NCI-H1417 (cell line): Measurements from ENCODE around the gene STIM2.
A peak's percentile ranks its signal among the peaks of the same experiment; 100 is the strongest.
"Not testable (repeated sequence)": the region's sequence is repeated elsewhere in the genome, so short reads cannot be mapped to it uniquely, and the experiment has no call there.

Source experiments
- DNase-seq, 3 experiments: peaks; one replicate each; lab custom pipeline; 2025; lab: John Stamatoyannopoulos, UW

Gene STIM2

DNA sequence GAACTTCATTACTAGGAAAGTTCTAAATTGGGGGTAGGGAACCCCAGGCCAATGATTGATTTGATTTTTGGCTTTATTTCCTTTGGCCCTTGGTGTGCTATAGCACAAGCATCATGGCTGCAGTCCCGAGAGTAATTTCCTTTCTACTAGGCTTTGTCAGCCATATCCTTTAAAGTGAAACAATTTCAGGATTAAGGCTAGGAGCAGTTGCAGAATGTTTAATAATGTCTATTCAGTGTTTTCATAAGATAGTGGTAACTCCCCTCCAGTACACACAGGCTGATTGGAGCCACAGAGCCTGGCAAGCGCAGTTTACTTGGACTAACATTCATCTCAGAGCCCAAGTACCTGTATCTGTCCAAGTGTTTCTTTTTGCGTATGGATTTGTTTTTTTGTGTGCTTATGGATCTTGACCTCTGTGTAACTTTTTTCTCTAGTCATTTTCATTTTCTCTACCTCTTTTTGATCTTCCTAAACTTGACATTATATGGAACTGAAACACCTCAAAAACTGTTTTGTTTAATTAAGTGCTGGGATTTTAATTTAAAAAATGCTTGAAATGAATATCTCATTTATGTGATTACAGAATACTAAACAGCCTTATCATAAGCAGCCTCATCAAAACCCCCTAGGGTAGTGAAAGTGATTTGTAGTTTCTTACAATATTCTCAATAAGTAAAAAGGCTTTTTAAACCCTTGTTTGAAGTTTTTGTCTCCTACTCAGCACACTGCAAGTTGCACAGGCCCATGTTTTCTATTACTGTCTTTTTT is 7.5 kb downstream of the STIM2 start:
- no peak for DNase-seq

DNA sequence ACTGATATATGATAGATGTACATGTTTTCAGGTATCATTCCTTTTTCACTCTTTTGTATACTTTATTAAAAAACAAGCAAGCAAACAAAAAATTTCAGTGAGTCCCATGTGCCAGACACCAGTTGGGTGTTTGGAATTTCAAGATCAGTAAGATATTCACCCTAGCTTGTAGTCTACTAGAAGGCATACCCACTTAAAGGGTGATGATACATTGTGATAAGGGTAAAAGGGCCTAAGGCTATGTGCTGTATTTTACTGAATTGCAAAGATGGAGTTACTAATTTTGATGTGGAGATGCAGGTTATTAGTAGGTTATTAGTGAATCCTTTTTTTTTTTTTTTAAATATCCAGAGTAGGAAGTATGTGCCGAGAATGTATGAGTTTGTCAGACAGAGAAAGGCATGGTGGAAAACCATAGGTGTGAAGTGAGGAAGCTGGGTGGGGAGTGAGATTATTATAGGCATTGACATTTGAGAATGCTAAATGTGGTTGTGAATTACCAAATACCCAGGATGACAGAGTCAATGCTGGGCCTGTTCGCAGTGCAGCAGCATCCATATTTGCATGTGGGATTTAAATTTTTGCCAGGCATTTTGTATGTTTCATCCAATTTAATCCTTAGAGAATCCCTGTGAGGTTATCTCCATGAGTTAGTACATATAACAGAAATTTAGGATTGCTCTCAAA is 10.1 kb downstream of the STIM2 start:
- no peak for DNase-seq

DNA sequence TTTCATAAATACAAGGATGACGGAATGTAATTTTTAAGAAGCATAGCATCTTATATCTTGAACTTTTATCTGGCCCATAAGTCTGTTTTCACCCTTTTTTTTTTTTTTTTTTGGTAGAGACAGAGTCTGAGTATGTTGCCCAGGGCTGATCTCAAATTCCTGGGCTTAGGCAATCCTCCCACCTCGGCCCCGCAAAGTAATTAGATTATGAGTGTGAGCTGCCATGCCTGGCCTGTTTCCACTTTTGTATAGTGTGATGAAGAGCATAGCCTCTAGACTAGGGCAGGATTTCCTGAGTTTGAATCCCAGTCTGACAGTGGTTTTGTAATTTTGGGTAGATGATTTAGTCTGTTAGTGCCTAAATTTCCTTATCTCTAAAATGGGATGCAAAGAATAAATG is 11.0 kb downstream of the STIM2 start:
- no peak for DNase-seq

DNA sequence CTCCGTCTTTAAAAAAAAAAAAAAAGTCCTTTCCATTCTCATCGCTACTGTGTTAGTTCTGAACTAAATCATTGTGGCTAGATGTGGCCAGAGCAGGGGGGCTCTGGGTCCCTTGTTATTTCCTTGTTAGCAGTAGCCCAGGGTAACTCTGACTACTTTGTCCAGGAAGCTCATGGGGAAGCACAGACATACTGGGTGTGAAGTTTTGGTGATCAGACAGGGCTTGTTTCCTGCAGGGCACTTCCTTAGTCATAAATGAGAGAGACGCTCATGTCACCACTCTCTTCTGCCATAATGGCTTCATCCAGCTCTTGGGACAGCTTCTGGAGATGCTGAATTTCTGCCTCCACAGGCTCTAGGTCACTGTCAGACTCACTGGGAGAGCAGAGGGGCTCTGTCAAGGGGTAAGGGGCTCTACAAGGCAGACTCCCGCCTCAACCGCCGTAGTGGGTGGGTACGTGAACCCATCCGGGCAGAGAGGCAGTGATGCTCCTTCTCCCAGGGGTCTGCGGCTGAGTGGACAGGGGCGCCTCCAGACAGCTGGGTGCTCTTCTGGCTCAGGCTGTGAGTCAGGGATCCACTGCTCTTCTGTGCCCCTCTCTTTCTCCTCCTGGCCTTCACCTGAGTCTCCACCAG is 12.9 kb downstream of the STIM2 start:
- DNase-seq: no peak

DNA sequence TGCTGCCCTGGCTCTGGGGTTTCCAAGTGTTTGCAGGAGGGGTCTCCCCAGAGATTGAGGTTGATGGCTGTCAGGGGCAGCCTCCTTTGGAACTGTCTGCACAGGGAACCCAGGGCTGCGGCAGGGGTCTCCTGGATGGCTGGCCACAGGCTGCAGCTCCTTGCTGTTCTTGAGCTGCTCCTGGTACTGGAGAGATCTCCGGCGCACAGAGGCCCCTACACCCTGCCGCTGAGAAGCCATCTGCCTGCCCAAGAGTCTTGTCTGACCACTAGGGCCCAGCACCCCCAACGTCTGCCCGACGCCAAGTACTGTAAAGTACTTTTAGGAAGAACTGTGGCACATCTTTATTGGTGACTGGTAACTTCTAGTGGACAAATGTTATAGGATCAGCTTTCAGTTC is 13.5 kb downstream of the STIM2 start:
- no peak for DNase-seq

DNA sequence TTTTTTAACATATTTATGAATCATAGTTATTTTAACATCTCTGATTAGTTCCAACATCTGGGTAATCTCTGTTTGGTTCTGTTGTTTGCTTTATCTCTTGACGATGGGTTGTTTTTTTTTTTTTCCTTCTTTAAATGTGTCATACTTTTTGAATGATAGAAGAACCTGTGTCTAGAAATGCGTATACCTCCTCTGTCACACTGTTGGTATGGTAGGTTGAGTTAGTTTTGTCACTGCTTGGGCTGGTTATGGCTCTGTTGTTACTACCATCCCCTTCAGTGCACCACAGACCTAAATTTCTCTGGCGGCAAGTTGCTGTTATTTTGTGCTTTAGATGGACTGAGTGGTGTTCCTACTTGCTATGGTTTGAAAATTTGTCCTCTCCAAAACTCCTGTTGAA is 16.8 kb downstream of the STIM2 start:
- DNase-seq: no peak

DNA sequence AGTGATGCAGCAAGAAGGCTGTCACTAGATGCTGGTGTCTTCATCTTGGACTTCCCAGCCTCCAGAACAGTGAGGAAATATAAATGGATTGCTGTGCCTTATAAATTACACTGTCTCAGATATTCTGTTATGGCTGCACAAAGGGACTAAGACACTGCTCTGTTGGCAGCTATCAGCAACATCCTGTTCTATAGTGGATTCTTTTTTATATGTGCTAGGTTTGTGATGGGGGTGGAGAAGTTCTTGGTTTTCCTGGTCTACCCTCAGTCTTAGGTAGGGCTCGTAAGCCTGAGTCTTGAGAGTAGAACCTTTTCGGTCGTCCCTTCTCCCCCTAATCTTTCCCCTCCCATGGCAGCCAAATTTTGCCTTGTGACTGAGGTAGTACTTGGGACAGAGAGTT is 17.3 kb downstream of the STIM2 start:
- no peak for DNase-seq

DNA sequence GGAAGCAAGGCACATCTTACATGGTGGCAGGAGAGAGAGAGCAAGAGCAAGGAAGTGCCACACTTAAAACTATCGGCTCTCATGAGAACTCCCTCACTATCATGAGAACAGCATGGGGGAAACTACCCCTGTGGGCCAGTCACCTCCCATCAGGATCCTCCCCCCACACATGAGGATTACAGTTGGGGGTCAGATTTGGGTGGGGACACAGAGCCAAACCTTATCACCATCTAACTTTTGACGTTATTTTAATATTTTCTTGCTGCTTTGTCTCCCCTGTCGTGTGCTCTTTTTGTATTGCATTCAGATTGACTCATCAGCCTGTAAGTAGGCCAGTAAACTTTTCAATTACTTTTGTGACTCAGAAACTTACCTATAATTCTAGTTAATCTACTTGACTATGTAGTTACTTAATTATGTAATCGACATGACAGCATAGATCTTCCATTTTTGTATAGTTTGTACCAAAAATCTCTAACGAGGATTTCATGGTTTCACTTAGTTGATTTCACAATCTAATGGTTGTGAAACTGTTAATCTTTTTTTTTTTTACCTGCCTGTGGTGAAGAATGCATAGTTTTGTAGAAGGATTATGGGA is 18.3 kb downstream of the STIM2 start:
- no peak for DNase-seq

DNA sequence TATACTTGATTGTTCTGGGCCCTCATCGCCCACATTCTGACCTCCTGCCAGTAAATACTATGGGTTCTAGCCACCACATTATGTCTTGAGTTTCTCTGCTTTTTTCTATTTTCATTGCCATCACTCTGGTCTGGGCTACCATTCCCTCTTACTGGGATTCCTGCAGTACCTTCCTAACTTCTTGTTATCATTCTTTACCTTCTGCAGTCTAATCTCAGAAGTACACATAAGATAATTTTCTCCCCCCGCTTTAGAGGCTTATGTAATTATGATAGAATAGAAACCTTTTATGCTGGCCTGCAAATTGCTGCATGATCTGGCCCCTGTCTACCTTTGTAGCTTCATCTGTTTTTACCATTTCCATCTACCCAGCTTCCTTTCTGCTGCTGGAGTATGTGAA is 19.2 kb downstream of the STIM2 start:
- no peak for DNase-seq

DNA sequence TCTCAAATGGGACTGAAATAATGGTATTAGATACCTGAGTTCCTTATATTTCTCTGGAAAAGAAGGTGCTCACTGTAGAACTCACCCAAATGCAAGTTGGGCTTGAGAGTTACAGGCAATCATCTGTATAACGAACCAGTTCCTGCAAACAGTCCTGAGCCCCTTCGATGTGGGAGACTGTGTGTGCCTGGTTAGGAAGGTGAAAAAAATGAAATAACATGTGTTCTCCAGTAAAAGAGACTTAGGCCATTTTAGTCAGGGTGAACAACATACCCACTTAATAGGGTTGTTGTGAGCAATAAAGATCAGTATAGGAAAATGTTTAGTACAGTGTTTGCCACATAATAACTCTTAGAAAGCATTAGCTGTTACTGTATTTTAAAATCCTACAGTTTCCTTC is 23.4 kb downstream of the STIM2 start:
- DNase-seq: no peak

DNA sequence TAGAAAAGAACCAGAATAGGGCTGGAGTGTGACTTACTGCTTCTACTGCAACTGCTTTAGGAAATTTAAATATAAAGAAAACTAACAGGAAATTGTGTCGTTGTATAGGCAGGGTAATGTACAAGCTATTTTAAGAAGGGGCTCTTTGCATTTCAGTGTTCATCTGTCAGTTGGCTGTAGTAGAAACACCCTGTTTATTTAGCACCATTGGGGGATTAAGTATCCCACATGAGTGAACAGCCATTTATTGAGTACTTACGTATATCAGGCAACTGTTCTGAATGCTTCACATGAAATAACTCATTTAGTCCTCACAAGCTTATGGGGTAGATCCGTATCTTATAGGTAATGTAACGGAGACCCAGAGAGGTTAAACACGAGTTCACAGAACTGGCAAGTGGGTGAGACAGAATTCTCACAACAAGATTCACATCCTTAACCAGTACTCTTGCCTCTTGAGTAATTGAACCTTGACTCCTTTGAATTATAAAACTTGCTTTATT is 23.9 kb downstream of the STIM2 start:
- peak in 1 of 3 experiments; percentile 7 for DNase-seq

DNA sequence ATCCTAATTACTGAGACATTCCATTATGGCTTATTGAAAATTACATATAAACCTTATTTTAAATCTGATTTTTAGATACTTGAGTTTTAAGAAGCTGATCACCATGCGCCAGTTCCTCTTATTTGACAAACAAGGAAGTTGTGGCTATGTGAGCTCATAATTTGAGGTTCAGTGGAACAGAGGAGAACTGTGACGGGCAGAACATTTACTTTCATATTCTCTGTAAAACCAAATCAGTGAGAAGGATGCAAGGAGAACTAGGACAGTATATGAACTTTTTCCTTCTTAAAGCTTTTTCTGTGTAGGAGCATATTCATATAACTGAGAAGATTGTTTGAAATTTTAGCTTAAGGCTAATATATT is 25.3 kb downstream of the STIM2 start:
- DNase-seq: no peak

DNA sequence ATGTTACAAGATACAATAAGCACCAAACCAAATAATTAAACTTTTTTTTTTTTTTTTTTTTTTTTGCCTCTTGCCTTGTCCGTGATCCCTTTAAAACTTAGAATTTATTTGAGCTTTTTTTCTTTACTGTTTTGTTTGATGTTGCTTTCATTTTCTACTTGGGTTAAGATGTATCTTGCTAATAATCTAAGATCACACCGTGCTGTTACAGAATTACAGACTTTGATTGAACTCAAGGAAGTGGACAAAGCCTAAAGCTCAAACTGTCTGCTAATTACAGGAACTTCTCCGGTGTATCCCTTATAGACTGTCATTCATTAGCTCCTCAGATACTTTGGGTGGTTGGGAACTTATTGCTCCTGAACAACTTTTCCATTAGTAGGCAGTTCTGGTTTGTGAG is 26.5 kb downstream of the STIM2 start:
- no peak for DNase-seq

DNA sequence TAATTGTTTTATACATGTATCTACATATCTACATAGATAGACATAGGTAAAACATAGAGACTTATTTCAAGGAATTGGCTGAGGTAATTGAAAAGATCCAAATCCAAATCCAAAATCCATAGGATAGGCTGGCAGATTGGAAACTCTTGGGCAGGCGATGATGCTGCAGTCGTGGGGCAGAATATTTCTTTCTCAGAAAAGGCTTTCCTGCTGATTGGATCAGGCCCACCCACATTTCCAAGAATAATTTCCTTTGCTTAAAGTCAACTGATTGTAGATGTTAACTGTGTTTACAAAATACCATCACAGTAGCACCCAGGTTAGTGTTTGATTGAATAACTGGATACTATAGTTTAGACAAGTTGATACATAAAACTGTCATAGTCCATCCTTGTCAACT is 27.2 kb downstream of the STIM2 start:
- DNase-seq: no peak

DNA sequence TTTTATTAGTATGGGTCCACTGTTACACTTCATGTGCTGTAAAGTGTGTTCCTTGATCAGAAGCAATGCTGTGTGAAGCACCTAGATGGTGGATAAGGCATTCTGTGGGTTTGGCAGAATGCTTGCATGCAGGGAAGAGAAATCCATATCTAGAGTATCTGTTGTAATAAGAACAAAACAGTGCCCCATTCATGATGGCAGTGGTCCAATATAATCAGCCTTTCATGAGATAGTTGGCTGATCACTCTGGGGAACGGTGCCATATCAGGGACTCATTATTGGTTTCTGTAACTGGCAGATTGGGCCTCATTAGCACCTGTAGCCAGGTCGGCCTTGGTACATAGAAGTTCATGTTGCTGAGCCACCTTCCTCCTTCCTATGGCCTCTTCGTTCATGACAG is 28.7 kb downstream of the STIM2 start:
- no peak for DNase-seq

DNA sequence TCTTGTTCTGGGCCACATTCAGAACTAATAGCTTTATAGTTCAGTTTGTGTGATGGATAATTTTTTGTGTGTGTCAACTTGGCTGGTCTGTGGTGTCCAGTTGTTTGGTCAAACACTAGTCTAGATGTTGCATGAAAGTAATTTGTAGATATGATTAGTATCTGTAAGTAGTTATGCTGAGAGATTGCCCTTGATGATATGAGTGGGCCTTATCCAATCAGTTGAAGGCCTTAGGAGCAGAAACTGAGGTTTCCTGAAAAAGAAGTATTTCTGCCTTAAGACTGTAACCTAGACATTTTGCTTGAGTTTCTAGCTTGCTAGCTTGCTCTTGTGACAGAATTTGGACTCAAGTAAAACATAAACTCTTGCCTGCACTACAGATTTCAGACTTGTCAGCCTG is 30.4 kb downstream of the STIM2 start:
- DNase-seq: no peak

DNA sequence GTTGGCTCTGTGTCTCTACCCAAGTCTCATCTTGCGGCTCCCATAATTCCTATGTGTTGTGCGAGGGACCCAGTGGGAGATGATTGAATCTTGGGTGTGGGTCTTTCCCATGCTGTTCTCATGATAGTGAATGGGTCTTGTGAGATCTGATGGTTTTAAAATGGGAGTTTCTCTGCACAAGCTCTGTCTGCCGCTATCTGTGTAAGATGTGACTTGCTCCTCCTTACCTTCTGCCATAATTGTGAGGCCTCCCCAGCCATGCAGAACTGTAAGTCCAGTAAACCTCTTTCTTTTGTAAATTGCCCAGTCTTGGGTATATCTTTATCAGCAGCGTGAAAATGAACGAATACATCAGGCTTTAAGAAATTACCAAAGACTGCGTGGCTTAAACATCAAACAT is 31.2 kb downstream of the STIM2 start:
- DNase-seq: no peak

DNA sequence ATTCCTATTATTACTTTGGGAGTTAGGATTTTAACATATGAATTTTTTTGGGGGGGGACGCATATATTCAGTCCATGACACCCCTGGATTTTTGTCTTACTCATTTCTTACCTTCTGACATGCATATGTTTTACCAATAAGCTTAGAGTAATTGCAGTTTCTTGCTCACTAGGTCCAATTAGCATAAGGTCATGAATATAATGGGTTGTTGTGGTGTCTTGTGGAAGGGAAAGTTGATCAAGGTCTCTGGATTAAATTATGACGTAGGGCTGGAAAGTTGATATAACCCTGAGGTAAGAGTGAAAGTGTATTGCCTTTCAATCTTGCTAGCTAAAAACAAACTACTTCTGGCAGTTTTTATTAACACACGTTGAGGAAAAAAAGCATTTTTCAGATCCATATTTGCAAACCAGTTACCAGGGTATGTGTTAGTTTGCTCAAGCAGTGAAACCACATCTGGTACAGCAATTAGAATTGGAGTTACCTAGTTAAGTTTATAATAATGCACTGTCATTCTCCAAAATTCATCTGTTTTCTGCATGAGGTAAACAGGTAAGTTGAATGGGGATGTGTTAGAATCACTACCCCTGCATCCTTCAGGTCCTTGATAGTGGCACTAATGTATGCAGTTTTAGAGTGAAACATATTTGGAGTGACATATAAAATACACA is 32.0 kb downstream of the STIM2 start:
- no peak for DNase-seq

DNA sequence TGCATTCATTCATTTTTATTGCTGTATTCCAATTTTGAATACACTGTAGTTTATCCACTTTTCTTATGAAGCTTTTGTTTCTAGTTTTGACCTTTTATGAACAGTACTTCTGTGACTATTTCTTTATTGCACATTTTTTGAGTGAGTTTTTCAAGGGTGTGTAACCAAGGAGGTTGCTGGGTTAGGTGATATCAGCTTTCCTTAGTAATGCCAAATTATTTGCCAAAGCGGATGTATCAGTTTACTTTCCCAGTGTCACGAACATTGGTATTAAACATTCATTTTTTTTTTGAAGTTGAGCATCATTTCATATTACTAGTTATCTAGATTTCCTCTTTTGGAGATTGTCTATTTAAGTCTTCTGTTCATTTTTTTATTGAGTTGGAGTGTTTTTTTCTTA is 32.9 kb downstream of the STIM2 start:
- no peak for DNase-seq

DNA sequence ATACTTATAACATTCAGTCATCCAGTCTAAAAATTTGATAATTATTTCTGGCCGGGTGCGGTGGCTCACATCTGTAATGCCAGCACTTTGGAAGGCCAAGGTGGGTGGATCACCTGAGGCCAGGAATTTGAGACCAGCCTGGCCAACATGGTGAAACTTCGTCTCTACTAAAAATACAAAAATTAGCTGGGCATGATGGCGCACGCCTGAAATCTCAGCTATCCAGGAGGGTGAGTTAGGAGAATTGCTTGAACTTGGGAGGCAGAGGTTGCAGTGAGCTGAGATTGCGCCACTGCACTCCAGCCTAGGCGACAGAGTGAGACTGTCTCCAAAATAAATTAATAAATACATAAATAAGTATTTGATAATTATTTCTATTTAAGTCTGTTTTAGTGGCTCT is 34.2 kb downstream of the STIM2 start:
- DNase-seq: not testable (repeated sequence)

DNA sequence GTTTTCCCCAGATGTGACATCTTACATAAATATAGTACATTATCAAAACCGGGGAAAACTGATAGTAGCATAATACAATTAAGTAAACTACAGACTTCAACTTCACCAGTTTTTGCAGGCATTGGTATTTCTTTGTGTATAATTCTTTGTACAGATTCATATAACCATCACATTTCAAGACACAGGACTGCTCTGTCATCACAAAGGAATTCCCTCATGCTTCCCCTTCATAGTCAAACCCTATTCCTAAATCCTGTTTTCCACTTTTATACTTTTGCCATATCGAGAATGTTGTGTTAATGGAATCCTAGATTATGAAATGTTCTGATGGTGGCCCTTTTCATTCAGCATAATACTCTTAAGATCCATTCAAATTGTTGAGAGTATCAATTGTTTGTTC is 36.0 kb downstream of the STIM2 start:
- DNase-seq: no peak

DNA sequence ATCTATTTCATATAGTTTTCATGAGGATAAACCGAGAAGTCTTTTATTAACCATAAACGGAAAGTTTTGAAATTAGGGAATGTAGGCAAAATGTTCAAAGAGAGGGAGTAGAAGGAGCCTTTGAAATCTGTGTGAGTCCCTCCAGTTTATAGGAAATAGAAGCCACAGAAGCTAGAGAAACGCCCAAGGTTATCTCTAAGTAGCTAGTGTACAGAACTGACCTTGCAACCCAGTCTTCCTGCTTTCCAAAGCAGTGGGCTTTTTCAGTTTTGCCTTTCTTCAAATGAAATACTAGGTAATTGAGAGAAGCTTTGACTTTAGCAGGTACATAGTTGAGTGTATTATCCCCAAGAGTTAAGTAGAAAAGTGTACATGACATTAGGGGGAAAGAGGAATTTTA is 39.4 kb downstream of the STIM2 start:
- no peak for DNase-seq
